Suppressor macrophage treated with lipopolysaccharide for 1 hour (primary cell): ENCODE measurements around the gene PAWR.

Experiments used
- DNase-seq, 3 donors: peaks; one replicate each; pipeline ENCODE4 v3.0.0-alpha.2; 2020 to 2022

PAWR gene

GRCh38 chr12:79690638-79691510, at the start of gene PAWR:
PAWR (minus strand) TSS chr12:79690964; CDS start chr12:79690244, 720 bp downstream.
- peak; percentile 26 to 48 (median 39) for DNase-seq

GRCh38 chr12:79737875-79738718, 47.3 kb upstream of the PAWR start:
- peak; percentile 51 to 62 (median 56) for DNase-seq

GRCh38 chr12:79732638-79733037, 41.9 kb upstream of the PAWR start:
- no peak for DNase-seq

- DNase-seq, result no peak
Measured at GRCh38 chr12:79725987-79726386, 35.2 kb upstream of the PAWR start.

- DNase-seq, result no peak
Measured at GRCh38 chr12:79717006-79717405, 26.2 kb upstream of the PAWR start.

- no peak for DNase-seq
Measured at GRCh38 chr12:79715308-79715707, 24.5 kb upstream of the PAWR start.

GRCh38 chr12:79710707-79711483, 20.1 kb upstream of the PAWR start:
- no peak for DNase-seq

GRCh38 chr12:79707830-79708229, 17.1 kb upstream of the PAWR start:
- no peak for DNase-seq

- DNase-seq, result no peak
Measured at GRCh38 chr12:79706676-79707075, 15.9 kb upstream of the PAWR start.

- no peak for DNase-seq
Measured at GRCh38 chr12:79706156-79706555, 15.4 kb upstream of the PAWR start.

GRCh38 chr12:79698966-79699365, 8.2 kb upstream of the PAWR start:
- DNase-seq, result no peak

GRCh38 chr12:79696416-79696815, 5.7 kb upstream of the PAWR start:
- DNase-seq, result no peak

GRCh38 chr12:79692860-79693577, 2.3 kb upstream of the PAWR start:
- DNase-seq, result no peak

GRCh38 chr12:79691511-79692248, 916 bp upstream of the PAWR start:
- DNase-seq, result no peak

GRCh38 chr12:79690142-79690637, 574 bp downstream of the PAWR start:
- DNase-seq, result peak in 2 of 3 donors; percentile 7 to 9

GRCh38 chr12:79689477-79690141, 1.2 kb downstream of the PAWR start:
- DNase-seq, result peak in 2 of 3 donors; percentile 27 to 42

- DNase-seq, result no peak
Measured at GRCh38 chr12:79689061-79689476, 1.7 kb downstream of the PAWR start.

GRCh38 chr12:79688376-79689060, 2.2 kb downstream of the PAWR start:
- DNase-seq, result no peak

GRCh38 chr12:79687711-79688260, 3.0 kb downstream of the PAWR start:
- DNase-seq, result no peak

GRCh38 chr12:79686171-79686570, 4.6 kb downstream of the PAWR start:
- DNase-seq, result no peak
